ENCODE data around the gene ATP9A. TPM values are rescaled to one million over a fixed set of nuclear protein-coding genes. Genes with fewer than 3 reads are reported as not detected.

Gene ATP9A
- polyA plus RNA-seq, 1 experiment, result 35.3 TPM

DNA sequence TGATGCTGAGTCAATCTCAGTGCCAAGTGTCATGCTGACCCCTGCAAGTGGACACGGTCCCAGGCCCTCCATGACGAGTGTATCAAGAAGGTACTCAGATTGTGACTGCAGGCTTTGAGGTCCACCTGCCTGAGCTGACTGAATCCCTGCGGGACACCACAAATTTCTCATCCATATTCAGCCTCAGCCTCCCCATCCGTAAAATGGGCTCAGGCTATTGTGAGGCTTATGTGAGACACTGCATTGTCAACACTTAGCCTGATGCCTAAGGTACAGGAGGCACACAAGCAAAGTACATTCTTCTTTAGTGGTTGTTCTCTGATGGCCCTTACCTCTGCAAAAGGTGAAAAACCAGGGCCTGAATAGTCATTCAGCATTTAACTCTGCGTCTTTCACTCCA lies 155.3 kb downstream of the ATP9A start:
- DNase-seq (ENCODE audit: low read depth, low spot score), result no peak
- CTCF ChIA-PET, result interaction anchor here (1.3 kb wide), 2 partner anchors 10 to 12 kb away, joined by 4 read pairs; no protein-coding TSS in a partner anchor
- no peak overlapping the region for H3K4me3 ChIP-seq (ENCODE audit: low read depth, low read length)
- POLR2A ChIA-PET, result no interaction called here
- H3K27ac ChIP-seq (ENCODE audit: low read depth, low read length), result no peak overlapping the region
- TF ChIP-seq, protein P1, sequence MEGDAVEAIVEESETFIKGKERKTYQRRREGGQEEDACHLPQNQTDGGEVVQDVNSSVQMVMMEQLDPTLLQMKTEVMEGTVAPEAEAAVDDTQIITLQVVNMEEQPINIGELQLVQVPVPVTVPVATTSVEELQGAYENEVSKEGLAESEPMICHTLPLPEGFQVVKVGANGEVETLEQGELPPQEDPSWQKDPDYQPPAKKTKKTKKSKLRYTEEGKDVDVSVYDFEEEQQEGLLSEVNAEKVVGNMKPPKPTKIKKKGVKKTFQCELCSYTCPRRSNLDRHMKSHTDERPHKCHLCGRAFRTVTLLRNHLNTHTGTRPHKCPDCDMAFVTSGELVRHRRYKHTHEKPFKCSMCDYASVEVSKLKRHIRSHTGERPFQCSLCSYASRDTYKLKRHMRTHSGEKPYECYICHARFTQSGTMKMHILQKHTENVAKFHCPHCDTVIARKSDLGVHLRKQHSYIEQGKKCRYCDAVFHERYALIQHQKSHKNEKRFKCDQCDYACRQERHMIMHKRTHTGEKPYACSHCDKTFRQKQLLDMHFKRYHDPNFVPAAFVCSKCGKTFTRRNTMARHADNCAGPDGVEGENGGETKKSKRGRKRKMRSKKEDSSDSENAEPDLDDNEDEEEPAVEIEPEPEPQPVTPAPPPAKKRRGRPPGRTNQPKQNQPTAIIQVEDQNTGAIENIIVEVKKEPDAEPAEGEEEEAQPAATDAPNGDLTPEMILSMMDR (IDR thresholded peaks at IDR 0.05; ENCODE audit: low read depth, low read length), result no peak
- no peaks in the 10 kb centered on the region for H3K27me3 ChIP-seq (ENCODE audit: control insufficient read depth, insufficient read depth, low read length)
- no peaks in the 10 kb centered on the region for H3K9me3 ChIP-seq (ENCODE audit: control insufficient read depth, insufficient read depth, low read length)

DNA sequence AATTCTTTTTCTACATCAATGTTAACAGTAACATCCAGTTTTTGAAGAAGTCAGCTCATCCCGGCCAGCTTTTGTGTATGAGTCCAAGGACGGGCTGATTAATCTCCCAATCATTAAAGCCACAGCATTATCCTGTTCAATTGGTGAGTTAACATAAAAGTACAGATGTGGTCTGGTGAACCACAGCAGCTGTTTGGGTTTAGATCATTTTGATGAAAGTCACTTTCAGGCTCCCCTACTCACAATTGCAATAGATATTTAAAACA lies 156.6 kb downstream of the ATP9A start:
- H3K9me3 ChIP-seq (ENCODE audit: control insufficient read depth, insufficient read depth, low read length), result no peaks in the 10 kb centered on the region
- TF ChIP-seq, protein P1 (IDR thresholded peaks at IDR 0.05; ENCODE audit: low read depth, low read length), result no peak
- H3K27ac ChIP-seq (ENCODE audit: low read depth, low read length), result no peak overlapping the region
- no peaks in the 10 kb centered on the region for H3K27me3 ChIP-seq (ENCODE audit: control insufficient read depth, insufficient read depth, low read length)
- no peak overlapping the region for H3K4me3 ChIP-seq (ENCODE audit: low read depth, low read length)
- ChIA-PET CTCF (interaction anchor here (0.8 to 1.0 kb wide), 4 partner anchors 12 to 619 kb away, joined by 3 read pairs; no protein-coding TSS in a partner anchor), POLR2A (no interaction called here)
- DNase-seq (ENCODE audit: low read depth, low spot score), result no peak

DNA sequence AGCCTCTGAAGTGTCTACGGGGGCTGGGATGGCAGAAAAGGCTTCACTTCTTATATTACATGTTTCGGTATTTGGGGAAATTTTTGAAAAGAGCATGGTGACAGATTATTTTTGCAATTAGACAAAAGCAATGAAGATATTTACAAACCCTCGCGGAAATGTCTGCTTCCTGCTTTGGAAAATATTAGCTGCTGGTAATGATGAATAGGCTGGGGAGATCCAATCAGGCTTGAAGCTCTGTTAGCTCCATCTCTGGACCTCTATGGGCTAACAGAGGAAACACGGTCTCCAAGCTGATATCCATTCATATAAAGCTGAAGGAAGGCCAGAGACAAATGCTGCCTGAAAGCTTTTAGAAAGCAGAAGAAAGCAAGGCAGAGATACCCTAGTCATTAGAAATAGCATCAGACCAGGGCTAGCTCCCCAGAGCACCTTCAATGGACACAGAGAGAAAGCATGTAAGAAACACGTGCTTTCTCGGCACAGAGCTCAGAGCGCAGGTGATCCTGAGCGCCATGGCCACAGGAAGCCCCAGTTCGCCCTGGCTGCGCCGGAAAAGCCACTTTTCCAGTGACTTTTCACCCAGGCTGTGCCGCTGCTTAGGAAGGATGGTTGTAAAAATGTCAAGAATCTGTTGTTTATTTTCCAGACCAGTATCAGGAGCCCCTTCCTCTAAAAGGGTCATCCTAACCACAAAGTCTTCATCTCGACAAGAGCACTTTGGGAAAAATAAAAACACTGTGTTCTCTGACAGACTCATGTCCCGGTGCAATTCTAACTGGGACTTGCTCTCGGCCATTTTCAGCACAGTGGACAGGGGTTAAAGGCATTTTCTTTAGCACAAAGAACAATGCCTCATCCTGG lies 157.2 kb downstream of the ATP9A start:
- no peaks in the 10 kb centered on the region for H3K9me3 ChIP-seq (ENCODE audit: control insufficient read depth, insufficient read depth, low read length)
- TF ChIP-seq, protein P1 (IDR thresholded peaks at IDR 0.05; ENCODE audit: low read depth, low read length), result no peak
- ChIA-PET CTCF (interaction anchor here (0.9 to 1.3 kb wide), 6 partner anchors 10 to 618 kb away, joined by 3 read pairs; no protein-coding TSS in a partner anchor), POLR2A (no interaction called here)
- no peak overlapping the region for H3K4me3 ChIP-seq (ENCODE audit: low read depth, low read length)
- no peaks in the 10 kb centered on the region for H3K27me3 ChIP-seq (ENCODE audit: control insufficient read depth, insufficient read depth, low read length)
- no peak for DNase-seq (ENCODE audit: low read depth, low spot score)
- no peak overlapping the region for H3K27ac ChIP-seq (ENCODE audit: low read depth, low read length)

DNA sequence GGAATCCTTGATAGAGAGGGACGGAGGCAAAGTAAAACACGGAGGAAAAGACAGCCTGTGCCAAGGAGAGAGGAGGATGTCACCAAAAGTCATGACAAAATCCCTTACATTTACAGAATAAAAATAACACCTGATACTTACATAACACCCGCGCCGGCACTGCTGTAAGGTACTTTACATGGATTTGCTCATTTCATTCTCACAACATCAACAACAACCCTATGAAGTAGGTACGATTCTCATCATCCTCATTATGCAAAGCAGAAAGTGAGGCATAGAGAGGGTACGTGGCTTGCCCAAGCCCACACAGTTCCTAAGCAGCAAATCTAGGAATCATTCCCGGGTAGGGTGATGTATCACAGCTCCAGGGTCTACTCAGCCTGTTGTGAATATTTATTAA lies 158.1 kb downstream of the ATP9A start:
- CTCF ChIA-PET, result interaction anchor here (1.3 kb wide), 1 partner anchor 303 kb away, joined by 3 read pairs; no protein-coding TSS in a partner anchor
- Histone ChIP-seq H3K9me3 (ENCODE audit: control insufficient read depth, insufficient read depth, low read length) (no peaks in the 10 kb centered on the region), H3K27me3 (ENCODE audit: control insufficient read depth, insufficient read depth, low read length) (no peaks in the 10 kb centered on the region), H3K4me3 (ENCODE audit: low read depth, low read length) (no peak overlapping the region), H3K27ac (ENCODE audit: low read depth, low read length) (no peak overlapping the region)
- POLR2A ChIA-PET, result interaction anchor here (0.6 kb wide), 1 partner anchor 24 kb away, joined by 13 read pairs; no protein-coding TSS in a partner anchor
- DNase-seq (ENCODE audit: low read depth, low spot score), result no peak
- TF ChIP-seq, protein P1 (IDR thresholded peaks at IDR 0.05; ENCODE audit: low read depth, low read length), result no peak

DNA sequence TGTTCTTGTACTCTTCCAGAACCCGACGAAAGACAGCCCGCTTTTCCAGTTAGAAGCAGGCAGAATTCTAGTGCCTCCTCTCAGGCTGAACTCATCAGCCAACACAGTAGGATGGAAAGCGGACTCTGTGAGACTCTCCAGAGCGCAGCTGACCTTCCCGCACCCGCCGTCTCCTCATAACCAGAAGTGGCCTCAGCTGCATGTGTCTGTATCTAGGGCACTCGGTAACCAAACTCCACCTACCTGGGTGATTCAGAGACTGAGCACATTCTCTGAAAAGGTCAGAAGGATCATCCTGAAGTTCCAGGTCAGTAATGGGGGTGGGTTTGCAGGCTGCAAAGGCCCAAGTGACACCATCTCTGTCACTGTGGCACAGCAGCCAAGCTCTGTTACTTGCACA lies 158.9 kb downstream of the ATP9A start:
- ChIA-PET POLR2A (interaction anchor here (0.6 kb wide), 1 partner anchor 24 kb away, joined by 13 read pairs; no protein-coding TSS in a partner anchor), CTCF (interaction anchor here (1.3 kb wide), 1 partner anchor 15 kb away, joined by 3 read pairs; no protein-coding TSS in a partner anchor)
- no peak for DNase-seq (ENCODE audit: low read depth, low spot score)
- H3K27me3 ChIP-seq (ENCODE audit: control insufficient read depth, insufficient read depth, low read length), result no peaks in the 10 kb centered on the region
- no peak overlapping the region for H3K27ac ChIP-seq (ENCODE audit: low read depth, low read length)
- no peak overlapping the region for H3K4me3 ChIP-seq (ENCODE audit: low read depth, low read length)
- no peaks in the 10 kb centered on the region for H3K9me3 ChIP-seq (ENCODE audit: control insufficient read depth, insufficient read depth, low read length)
- TF ChIP-seq, protein P1 (IDR thresholded peaks at IDR 0.05; ENCODE audit: low read depth, low read length), result no peak

Data from AG04450 (cell line).